SK-N-SH (cell line): ENCODE measurements around the gene TOM1L2. TPM values are rescaled to one million over a fixed set of nuclear protein-coding genes. Genes with fewer than 3 reads are reported as not detected.

Source experiments
- CTCF ChIA-PET: fragments of 300-600, 350-600 bp; formaldehyde crosslinking; extraction: SDS; loops from one replicate; lab custom pipeline; 2021; lab: Yijun Ruan, JAX
- POLR2A ChIA-PET: fragments of 350-600 bp; sonication (Branson Sonifier 250); formaldehyde crosslinking; extraction: SDS; loops from one replicate; lab custom pipeline; 2020; ENCODE audit warnings: antibody characterized with exemption, inconsistent platforms; lab: Yijun Ruan, JAX
- DNase-seq: peaks from one replicate; pipeline ENCODE4 v3.0.0; 2012
- H2AFZ ChIP-seq: fragments of 200-600 bp; sonication (generic); 2 replicates; pipeline ENCODE4 v1.8.1; 2016; ENCODE audit warnings: antibody characterized with exemption, mild to moderate bottlenecking, low read depth
- H3F3A ChIP-seq: fragments of 200-600 bp; sonication (generic); replicated peaks from 2 replicates; pipeline ENCODE3; 2016; ENCODE audit warnings: antibody characterized with exemption, mild to moderate bottlenecking; ENCODE audit not compliant: insufficient read depth
- H3K27ac ChIP-seq, 2 experiments: fragments of 200-500 bp in 1 of 2; fragments of 200-600 bp in 1 of 2; sonication (Bioruptor generic) in 1 of 2; sonication (generic), shearing (Covaris generic) in 1 of 2; 2 replicates each; pipeline versions ENCODE4 v1.5.1 to v1.6.1; 2014 to 2016; ENCODE audit warnings: low read depth in 2 of 2, inconsistent platforms in 1 of 2, low read length in 1 of 2, mild to moderate bottlenecking in 1 of 2, mixed read lengths in 1 of 2
- H3K27me3 ChIP-seq: fragments of 200-600 bp; sonication (generic), shearing (Covaris generic); 2 replicates; pipeline ENCODE4 v1.6.1; 2016; ENCODE audit warnings: mixed run types; ENCODE audit not compliant: insufficient read depth
- H3K36me3 ChIP-seq, 2 experiments: fragments of 200-500 bp in 1 of 2; fragments of 200-600 bp in 1 of 2; sonication (Bioruptor generic) in 1 of 2; sonication (generic) in 1 of 2; replicated peaks in 1 of 2; 2 replicates each; pipeline versions ENCODE3 to v1.5.1; 2014 to 2016; ENCODE audit warnings: low read length in 1 of 2, mild to moderate bottlenecking in 1 of 2; ENCODE audit not compliant: insufficient read depth in 2 of 2, control insufficient read depth in 1 of 2
- H3K4me1 ChIP-seq, 2 experiments: fragments of 200-500 bp in 1 of 2; fragments of 200-600 bp in 1 of 2; sonication (Bioruptor generic) in 1 of 2; sonication (generic), shearing (Covaris generic) in 1 of 2; 2 replicates each; pipeline versions ENCODE4 v1.5.1 to v1.6.1; 2014 to 2016; ENCODE audit warnings: low read depth in 1 of 2, low read length in 1 of 2, mixed run types in 1 of 2; ENCODE audit not compliant: insufficient read depth in 2 of 2, control insufficient read depth in 1 of 2
- H3K4me2 ChIP-seq: fragments of 200-600 bp; sonication (generic), shearing (Covaris generic); 2 replicates; pipeline ENCODE4 v1.6.1; 2017; ENCODE audit warnings: mixed run types
- H3K4me3 ChIP-seq, 2 experiments: fragments of 200-500 bp in 1 of 2; fragments of 200-600 bp in 1 of 2; sonication (Bioruptor generic) in 1 of 2; sonication (generic), shearing (Covaris generic) in 1 of 2; 2 replicates each; pipeline versions ENCODE4 v1.5.1 to v1.8.1; 2014 to 2016; ENCODE audit warnings: low read depth in 2 of 2, inconsistent platforms in 1 of 2, low read length in 1 of 2, mild to moderate bottlenecking in 1 of 2, mixed read lengths in 1 of 2, moderate library complexity in 1 of 2
- H3K79me2 ChIP-seq: fragments of 200-600 bp; sonication (generic); 2 replicates; pipeline ENCODE4 v1.8.1; 2017; ENCODE audit warnings: mild to moderate bottlenecking; ENCODE audit not compliant: insufficient read depth
- H3K9ac ChIP-seq: fragments of 200-600 bp; sonication (generic); 2 replicates; pipeline ENCODE4 v1.6.1; 2017; ENCODE audit warnings: mixed run types
- H3K9me2 ChIP-seq: fragments of 200-600 bp; sonication (generic); 2 replicates; pipeline ENCODE4 v1.6.1; 2017; ENCODE audit warnings: mixed run types
- H3K9me3 ChIP-seq: fragments of 200-600 bp; sonication (generic); 2 replicates; pipeline ENCODE4 v1.6.1; 2017; ENCODE audit warnings: mixed run types, mild to moderate bottlenecking, moderate library complexity
- H4K20me1 ChIP-seq: fragments of 200-600 bp; sonication (generic); 2 replicates; pipeline ENCODE4 v1.6.1; 2017; ENCODE audit warnings: mild to moderate bottlenecking, mixed run types; ENCODE audit not compliant: insufficient read depth
- CHD2 ChIP-seq: fragments of 150-350 bp; IDR thresholded peaks from 2 replicates; pipeline ENCODE4 v1.6.1; 2018; ENCODE audit warnings: low read length; ENCODE audit not compliant: partially characterized antibody
- EP300 ChIP-seq, 2 experiments: IDR thresholded peaks; 2 replicates each; pipeline versions ENCODE4 v1.4.0 to v1.6.1; 2012; ENCODE audit warnings: borderline replicate concordance in 1 of 2, low read depth in 1 of 2, low read length in 1 of 2
- EZH2phosphoT487 ChIP-seq: fragments of 200-600 bp; sonication (generic); IDR thresholded peaks from 2 replicates; pipeline ENCODE4 v1.6.1; 2017; ENCODE audit warnings: low read depth, mixed run types, mild to moderate bottlenecking, antibody characterized with exemption, moderate library complexity, borderline replicate concordance
- FOSL2 ChIP-seq: IDR thresholded peaks from 2 replicates; pipeline ENCODE4 v1.4.0; 2012; ENCODE audit warnings: low read depth, mild to moderate bottlenecking, moderate library complexity, borderline replicate concordance
- JUND ChIP-seq: IDR thresholded peaks from 2 replicates; pipeline ENCODE4 v1.4.0; 2012
- NFIC ChIP-seq: IDR thresholded peaks from 2 replicates; pipeline ENCODE4 v1.4.0; 2012; ENCODE audit warnings: borderline replicate concordance
- POLR2AphosphoS5 ChIP-seq: IDR thresholded peaks from 2 replicates; pipeline ENCODE4 v1.6.1; 2012; ENCODE audit warnings: low read depth, low read length
- RAD21 ChIP-seq: IDR thresholded peaks from 2 replicates; pipeline ENCODE4 v1.6.1; 2012; ENCODE audit warnings: mild to moderate bottlenecking, low read length
- RFX5 ChIP-seq: IDR thresholded peaks from 2 replicates; pipeline ENCODE4 v1.6.1; 2012; ENCODE audit warnings: mild to moderate bottlenecking, improper control_type of control experiment, low read length
- SIN3A ChIP-seq: IDR thresholded peaks from 2 replicates; pipeline ENCODE4 v1.6.1; 2012; ENCODE audit warnings: low read depth, mild to moderate bottlenecking, low read length, moderate library complexity, borderline replicate concordance
- SMC3 ChIP-seq: IDR thresholded peaks from 2 replicates; pipeline ENCODE4 v1.6.1; 2012; ENCODE audit warnings: low read depth, low read length, improper control_type of control experiment
- TAF1 ChIP-seq: IDR thresholded peaks from 2 replicates; pipeline ENCODE4 v1.6.1; 2012; ENCODE audit warnings: low read depth, mild to moderate bottlenecking, low read length, moderate library complexity, borderline replicate concordance
- TCF12 ChIP-seq: IDR thresholded peaks from 2 replicates; pipeline ENCODE4 v1.4.0; 2012
- YY1 ChIP-seq: IDR thresholded peaks from 2 replicates; pipeline ENCODE4 v1.4.0; 2012; ENCODE audit warnings: low read depth, mild to moderate bottlenecking
- ZBTB33 ChIP-seq: IDR thresholded peaks from 2 replicates; pipeline ENCODE4 v1.4.0; 2012; ENCODE audit warnings: low read depth, borderline replicate concordance
- WGBS: methylation state at CpG from one replicate; pipeline ENCODE4 v1.1.6; 2017; ENCODE audit warnings: low lambda C conversion rate; 5-methylcytosine and 5-hydroxymethylcytosine counted together
- polyA plus RNA-seq, 3 experiments: library from polyadenylated mRNA; depleted of rRNA; stranded (reverse); fragments of >200 nt; gene quantifications; 2 replicates each; pipeline ENCODE4 v1.2.3, GENCODE V29; 2012
- TF ChIP-seq, protein P1 (sequence below): fragments of 150-350 bp; IDR thresholded peaks from 2 replicates; pipeline ENCODE4 v1.6.1; 2017; ENCODE audit warnings: antibody characterized with exemption, low read length, low read depth, borderline replicate concordance
- TF ChIP-seq, protein P2 (sequence below): IDR thresholded peaks from 2 replicates; pipeline ENCODE4 v1.6.1; 2012; ENCODE audit warnings: mild to moderate bottlenecking, low read depth, low read length, moderate library complexity

The TOM1L2 gene
- polyA plus RNA-seq, 1 of the 3 experiments (the other 2 are of a cell fraction) = 85.4 TPM

- Histone ChIP-seq H2AFZ (no peak overlapping the region), H3K4me2 (no peak overlapping the region)
- no peak for TF ChIP-seq ZBTB33
- TF ChIP-seq SMC3 = no peak
- TF ChIP-seq EP300 (IDR thresholded peaks at IDR 0.05; ENCODE audit: borderline replicate concordance in 1 of 2, low read depth in 1 of 2, low read length in 1 of 2) = no peak
- TF ChIP-seq, all 33 proteins: peak for 0
- H3K9me2 ChIP-seq = no peaks in the 10 kb centered on the region
- H3K79me2 ChIP-seq = peaks cover 43% of the 10 kb centered on the region
- peaks cover 23 to 32% of the 10 kb centered on the region in 2 experiments for H3K4me1 ChIP-seq
- no peak overlapping the region for H3K4me3 ChIP-seq
- H4K20me1 ChIP-seq = no peaks in the 10 kb centered on the region
- POLR2A ChIA-PET = no interaction called here
- CTCF ChIA-PET = interaction anchor here (0.9 to 3.5 kb wide), 4 partner anchors 11 to 103 kb away, joined by 3 to 20 read pairs (median 6); no protein-coding TSS in a partner anchor
- no peak for DNase-seq
- no peak overlapping the region for H3K9ac ChIP-seq
- no peaks in the 10 kb centered on the region for H3K36me3 ChIP-seq
- no peaks in the 10 kb centered on the region for H3K27me3 ChIP-seq
- peak overlapping the region in 1 of 2 experiments; percentile 91; a peak in 2 of 4 replicates for H3K27ac ChIP-seq
- peaks cover 23% of the 10 kb centered on the region for H3F3A ChIP-seq
- H3K9me3 ChIP-seq = no peaks in the 10 kb centered on the region
These were observed 57.0 kb downstream of the TOM1L2 start for GRCh38 chr17:17915183-17915582.

- Histone ChIP-seq H3F3A (peaks cover 21% of the 10 kb centered on the region), H3K9ac (peak overlapping the region; percentile 37; the same call in 1 of the 2 replicates), H3K4me2 (peak overlapping the region; percentile 65), H4K20me1 (no peaks in the 10 kb centered on the region), H3K79me2 (peaks cover 35% of the 10 kb centered on the region), H3K27me3 (no peaks in the 10 kb centered on the region), H3K27ac (peak overlapping the region; percentile 70 to 91), H3K9me3 (no peaks in the 10 kb centered on the region), H2AFZ (peak overlapping the region; percentile 41; the same call in 1 of the 2 replicates), H3K36me3 (peaks cover 0 to 2% of the 10 kb centered on the region in 2 experiments), H3K9me2 (no peaks in the 10 kb centered on the region), H3K4me3 (peak overlapping the region in 1 of 2 experiments; percentile 6; a peak in 1 of 4 replicates), H3K4me1 (peaks cover 14 to 29% of the 10 kb centered on the region in 2 experiments)
- WGBS = 4% methylated on average over 4 of the region's 4 CpGs
- CTCF ChIA-PET = interaction anchor here (0.9 to 3.5 kb wide), 6 partner anchors 13 to 102 kb away, joined by 3 to 20 read pairs (median 5); no protein-coding TSS in a partner anchor
- POLR2A ChIA-PET = interaction anchor here (1.1 kb wide), 1 partner anchor 13 kb away, joined by 5 read pairs; no protein-coding TSS in a partner anchor
- DNase-seq = peak; percentile 74
- peak; percentile 82 for TF ChIP-seq TCF12
- TF ChIP-seq EZH2phosphoT487 = no peak
- TF ChIP-seq, protein P1, sequence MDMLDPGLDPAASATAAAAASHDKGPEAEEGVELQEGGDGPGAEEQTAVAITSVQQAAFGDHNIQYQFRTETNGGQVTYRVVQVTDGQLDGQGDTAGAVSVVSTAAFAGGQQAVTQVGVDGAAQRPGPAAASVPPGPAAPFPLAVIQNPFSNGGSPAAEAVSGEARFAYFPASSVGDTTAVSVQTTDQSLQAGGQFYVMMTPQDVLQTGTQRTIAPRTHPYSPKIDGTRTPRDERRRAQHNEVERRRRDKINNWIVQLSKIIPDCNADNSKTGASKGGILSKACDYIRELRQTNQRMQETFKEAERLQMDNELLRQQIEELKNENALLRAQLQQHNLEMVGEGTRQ = no peak
- peak; percentile 90; the same call in 1 of the 2 replicates for TF ChIP-seq FOSL2
- 0 out of 2 replicates have a peak, but pooled peaks have one; percentile 28 for TF ChIP-seq YY1
- TF ChIP-seq SIN3A = peak; percentile 62; the same call in 1 of the 2 replicates
- TF ChIP-seq ZBTB33 = no peak
- peak; percentile 83 for TF ChIP-seq JUND
- peak; percentile 1; the same call in 1 of the 2 replicates for TF ChIP-seq RAD21
- TF ChIP-seq TAF1 = peak; percentile 40; the same call in 1 of the 2 replicates
- no peak; the same call in 1 of the 2 replicates for TF ChIP-seq NFIC
- no peak for TF ChIP-seq CHD2
- TF ChIP-seq RFX5 = no peak
- TF ChIP-seq, protein P2, sequence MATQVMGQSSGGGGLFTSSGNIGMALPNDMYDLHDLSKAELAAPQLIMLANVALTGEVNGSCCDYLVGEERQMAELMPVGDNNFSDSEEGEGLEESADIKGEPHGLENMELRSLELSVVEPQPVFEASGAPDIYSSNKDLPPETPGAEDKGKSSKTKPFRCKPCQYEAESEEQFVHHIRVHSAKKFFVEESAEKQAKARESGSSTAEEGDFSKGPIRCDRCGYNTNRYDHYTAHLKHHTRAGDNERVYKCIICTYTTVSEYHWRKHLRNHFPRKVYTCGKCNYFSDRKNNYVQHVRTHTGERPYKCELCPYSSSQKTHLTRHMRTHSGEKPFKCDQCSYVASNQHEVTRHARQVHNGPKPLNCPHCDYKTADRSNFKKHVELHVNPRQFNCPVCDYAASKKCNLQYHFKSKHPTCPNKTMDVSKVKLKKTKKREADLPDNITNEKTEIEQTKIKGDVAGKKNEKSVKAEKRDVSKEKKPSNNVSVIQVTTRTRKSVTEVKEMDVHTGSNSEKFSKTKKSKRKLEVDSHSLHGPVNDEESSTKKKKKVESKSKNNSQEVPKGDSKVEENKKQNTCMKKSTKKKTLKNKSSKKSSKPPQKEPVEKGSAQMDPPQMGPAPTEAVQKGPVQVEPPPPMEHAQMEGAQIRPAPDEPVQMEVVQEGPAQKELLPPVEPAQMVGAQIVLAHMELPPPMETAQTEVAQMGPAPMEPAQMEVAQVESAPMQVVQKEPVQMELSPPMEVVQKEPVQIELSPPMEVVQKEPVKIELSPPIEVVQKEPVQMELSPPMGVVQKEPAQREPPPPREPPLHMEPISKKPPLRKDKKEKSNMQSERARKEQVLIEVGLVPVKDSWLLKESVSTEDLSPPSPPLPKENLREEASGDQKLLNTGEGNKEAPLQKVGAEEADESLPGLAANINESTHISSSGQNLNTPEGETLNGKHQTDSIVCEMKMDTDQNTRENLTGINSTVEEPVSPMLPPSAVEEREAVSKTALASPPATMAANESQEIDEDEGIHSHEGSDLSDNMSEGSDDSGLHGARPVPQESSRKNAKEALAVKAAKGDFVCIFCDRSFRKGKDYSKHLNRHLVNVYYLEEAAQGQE = no peak
- TF ChIP-seq POLR2AphosphoS5 = peak; percentile 52; the same call in 1 of the 2 replicates
These were observed 58.4 kb downstream of the TOM1L2 start for GRCh38 chr17:17913695-17914332.
